K562 treated with DMSO at 1 percent for 48 hours (cell line): ENCODE results near the gene OR8A1. TPM values are rescaled to one million over a fixed set of nuclear protein-coding genes. Genes with fewer than 3 reads are reported as not detected.

Experiments
- total RNA-seq: library from RNA; unstranded; fragments of 300-600 nt; gene quantifications from 2 replicates; pipeline ENCODE4 v1.2.3, GENCODE V29; 2022; ENCODE audit warnings: low replicate concordance; ENCODE audit errors: extremely low read depth

OR8A1 gene
- total RNA-seq = not detected in 2 replicates

GRCh38 chr11:124569697-124570096, at the start of gene OR8A1:
OR8A1 (plus strand) TSS chr11:124569997; CDS start chr11:124570120, 123 bp downstream.

GRCh38 chr11:124543554-124543953, 26.2 kb upstream of the OR8A1 start, which contains the start of gene OR8B12:
OR8B12 (minus strand) TSS chr11:124543654; CDS start chr11:124543654, 0 bp downstream.

DNA sequence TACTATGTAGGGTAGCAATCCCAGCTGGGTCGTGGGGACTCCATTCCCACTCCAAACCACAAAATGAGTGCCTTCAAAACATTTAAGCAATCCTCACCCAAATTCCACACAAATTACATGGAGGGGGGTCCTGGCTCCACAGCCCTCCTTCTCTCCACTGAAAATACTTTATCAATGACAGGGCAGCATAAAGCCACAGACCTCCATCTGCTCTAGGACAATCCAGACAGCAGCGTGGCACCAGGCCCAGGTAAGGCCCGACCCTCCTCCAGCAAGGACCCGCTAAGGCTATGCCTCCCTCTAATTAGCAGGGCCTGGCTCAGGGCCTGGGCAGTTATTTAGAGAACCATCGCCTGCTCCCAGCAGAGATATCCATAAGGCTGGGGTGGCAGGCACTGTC, 41.3 kb downstream of the OR8A1 start, which contains the start of gene PANX3:
Gene PANX3 (plus strand): TSS at position 365 of the 400 bp plus-strand sequence. CDS start 129 bp downstream, outside the sequence.

Other genes with a start within 250 kb of the OR8A1 start
- gene OR8D2, start 249.8 kb upstream of the OR8A1 start, total RNA-seq = not detected in 2 replicates
- gene OR8B2, start 185.5 kb upstream of the OR8A1 start, total RNA-seq = not detected in 2 replicates
- gene OR8B3, start 171.0 kb upstream of the OR8A1 start, total RNA-seq = not detected in 2 replicates
- gene OR8B4, start 145.1 kb upstream of the OR8A1 start, total RNA-seq = not detected in 2 replicates
- gene OR8B8, start 124.3 kb upstream of the OR8A1 start, total RNA-seq = not detected in 2 replicates
- gene OR8B12, start 26.3 kb upstream of the OR8A1 start, total RNA-seq = not detected in 2 replicates
- not detected in 2 replicates for gene PANX3, start 41.4 kb downstream of the OR8A1 start, total RNA-seq
- not detected in 2 replicates for gene TBRG1, start 52.9 kb downstream of the OR8A1 start, total RNA-seq
- 203 TPM in 1 of 2 replicates, not detected in the other for gene SIAE, start 103.7 kb downstream of the OR8A1 start, total RNA-seq
- gene SPA17, start 103.9 kb downstream of the OR8A1 start, total RNA-seq = not detected in 2 replicates
- gene NRGN, start 169.9 kb downstream of the OR8A1 start, total RNA-seq = not detected in 2 replicates
- not detected in 2 replicates for gene VSIG2, start 182.3 kb downstream of the OR8A1 start, total RNA-seq
- not detected in 2 replicates for gene ESAM, start 192.3 kb downstream of the OR8A1 start, total RNA-seq
- gene MSANTD2, start 230.4 kb downstream of the OR8A1 start, total RNA-seq = not detected in 2 replicates